Mammary epithelial cell (primary cell): Measurements from ENCODE around the gene BOD1L1.

Experiments
- EZH2 ChIP-seq: IDR thresholded peaks from 2 replicates; pipeline ENCODE4 v1.6.1; 2012; ENCODE audit warnings: low read length, inconsistent platforms, borderline replicate concordance
- TF ChIP-seq, protein P1 (sequence below), 2 donors: IDR thresholded peaks in 1 of 2; conservative IDR thresholded peaks in 1 of 2; 2 replicates each; pipeline ENCODE4 v1.5.1; 2011 to 2012; ENCODE audit warnings: inconsistent platforms in 2 of 2, low read length in 2 of 2, mild to moderate bottlenecking in 2 of 2, control low read depth in 1 of 2, low read depth in 1 of 2; ENCODE audit not compliant: insufficient read depth in 1 of 2; ENCODE audit errors: extremely low read depth in 1 of 2

DNA sequence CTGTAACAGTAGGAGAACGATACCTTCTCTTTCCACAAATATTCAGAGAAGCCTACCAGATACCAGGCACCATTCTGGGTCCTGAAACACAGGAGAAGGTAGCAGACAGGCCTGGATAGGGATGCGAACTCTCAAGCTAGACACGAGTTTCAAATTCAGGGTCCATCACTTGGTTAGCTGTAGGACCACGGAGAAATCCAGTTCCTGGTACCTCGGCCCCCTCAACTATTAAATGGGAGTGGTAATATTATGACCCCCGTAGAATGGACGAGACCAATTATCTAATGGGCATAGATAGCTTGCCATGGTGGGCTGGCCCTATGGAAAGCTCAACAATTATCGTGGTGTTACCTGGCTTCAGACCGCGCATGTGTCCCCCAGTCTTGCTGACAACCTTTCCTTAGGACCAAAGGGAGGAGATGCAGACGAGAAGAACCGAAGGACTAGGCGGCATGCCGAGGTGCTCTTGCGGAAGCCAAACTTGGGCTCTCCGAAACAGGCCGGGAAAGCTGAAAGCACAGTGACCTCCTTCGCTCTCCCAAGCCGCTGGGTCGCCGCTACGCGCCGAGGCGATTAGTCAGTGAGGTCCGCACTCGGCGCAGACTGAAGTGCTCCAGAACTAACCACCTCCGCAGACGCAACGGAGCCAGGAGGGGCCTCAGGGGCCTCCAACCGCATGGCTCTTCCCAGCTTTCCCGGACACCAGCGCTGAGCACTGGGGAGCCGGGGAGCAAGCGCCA lies 102.9 kb downstream of the BOD1L1 start:
- no peak for TF ChIP-seq EZH2
- TF ChIP-seq, protein P1, sequence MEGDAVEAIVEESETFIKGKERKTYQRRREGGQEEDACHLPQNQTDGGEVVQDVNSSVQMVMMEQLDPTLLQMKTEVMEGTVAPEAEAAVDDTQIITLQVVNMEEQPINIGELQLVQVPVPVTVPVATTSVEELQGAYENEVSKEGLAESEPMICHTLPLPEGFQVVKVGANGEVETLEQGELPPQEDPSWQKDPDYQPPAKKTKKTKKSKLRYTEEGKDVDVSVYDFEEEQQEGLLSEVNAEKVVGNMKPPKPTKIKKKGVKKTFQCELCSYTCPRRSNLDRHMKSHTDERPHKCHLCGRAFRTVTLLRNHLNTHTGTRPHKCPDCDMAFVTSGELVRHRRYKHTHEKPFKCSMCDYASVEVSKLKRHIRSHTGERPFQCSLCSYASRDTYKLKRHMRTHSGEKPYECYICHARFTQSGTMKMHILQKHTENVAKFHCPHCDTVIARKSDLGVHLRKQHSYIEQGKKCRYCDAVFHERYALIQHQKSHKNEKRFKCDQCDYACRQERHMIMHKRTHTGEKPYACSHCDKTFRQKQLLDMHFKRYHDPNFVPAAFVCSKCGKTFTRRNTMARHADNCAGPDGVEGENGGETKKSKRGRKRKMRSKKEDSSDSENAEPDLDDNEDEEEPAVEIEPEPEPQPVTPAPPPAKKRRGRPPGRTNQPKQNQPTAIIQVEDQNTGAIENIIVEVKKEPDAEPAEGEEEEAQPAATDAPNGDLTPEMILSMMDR (conservative IDR thresholded peaks at IDR 0.05 in 1 of 2, IDR thresholded peaks at IDR 0.05 in 1 of 2; ENCODE audit: extremely low read depth in 1 of 2, insufficient read depth in 1 of 2, low read depth in 1 of 2, low read length in 2 of 2): no peak
